Breast epithelium (tissue), 3 donors: ENCODE results near the gene ZNF41.

Experiments
- POLR2A ChIP-seq: fragments of 450-650 bp; IDR thresholded peaks from one replicate; pipeline ENCODE4 v1.6.1; 2016; ENCODE audit warnings: antibody characterized with exemption, mild to moderate bottlenecking, moderate library complexity
- TF ChIP-seq, protein P1 (sequence below), 3 donors: fragments of 450-650 bp; IDR thresholded peaks; one replicate each; pipeline ENCODE4 v1.5.1; 2016 to 2017; ENCODE audit warnings: antibody characterized with exemption in 3 of 3, mild to moderate bottlenecking in 3 of 3, moderate library complexity in 3 of 3

DNA sequence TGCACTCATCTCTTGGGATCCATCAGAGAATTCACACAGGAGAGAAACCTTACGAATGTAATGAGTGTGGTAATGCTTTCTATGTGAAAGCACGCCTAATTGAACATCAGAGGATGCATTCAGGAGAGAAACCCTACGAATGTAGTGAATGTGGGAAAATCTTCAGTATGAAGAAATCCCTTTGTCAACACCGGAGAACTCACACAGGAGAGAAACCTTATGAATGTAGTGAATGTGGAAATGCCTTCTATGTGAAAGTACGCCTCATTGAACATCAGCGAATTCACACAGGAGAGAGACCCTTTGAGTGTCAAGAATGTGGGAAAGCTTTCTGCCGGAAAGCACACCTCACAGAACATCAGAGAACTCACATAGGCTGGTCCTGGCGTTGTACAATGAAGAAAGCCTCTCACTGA lies 69.8 kb downstream of the ZNF41 start:
- TF ChIP-seq POLR2A: no peak
- TF ChIP-seq, protein P1, sequence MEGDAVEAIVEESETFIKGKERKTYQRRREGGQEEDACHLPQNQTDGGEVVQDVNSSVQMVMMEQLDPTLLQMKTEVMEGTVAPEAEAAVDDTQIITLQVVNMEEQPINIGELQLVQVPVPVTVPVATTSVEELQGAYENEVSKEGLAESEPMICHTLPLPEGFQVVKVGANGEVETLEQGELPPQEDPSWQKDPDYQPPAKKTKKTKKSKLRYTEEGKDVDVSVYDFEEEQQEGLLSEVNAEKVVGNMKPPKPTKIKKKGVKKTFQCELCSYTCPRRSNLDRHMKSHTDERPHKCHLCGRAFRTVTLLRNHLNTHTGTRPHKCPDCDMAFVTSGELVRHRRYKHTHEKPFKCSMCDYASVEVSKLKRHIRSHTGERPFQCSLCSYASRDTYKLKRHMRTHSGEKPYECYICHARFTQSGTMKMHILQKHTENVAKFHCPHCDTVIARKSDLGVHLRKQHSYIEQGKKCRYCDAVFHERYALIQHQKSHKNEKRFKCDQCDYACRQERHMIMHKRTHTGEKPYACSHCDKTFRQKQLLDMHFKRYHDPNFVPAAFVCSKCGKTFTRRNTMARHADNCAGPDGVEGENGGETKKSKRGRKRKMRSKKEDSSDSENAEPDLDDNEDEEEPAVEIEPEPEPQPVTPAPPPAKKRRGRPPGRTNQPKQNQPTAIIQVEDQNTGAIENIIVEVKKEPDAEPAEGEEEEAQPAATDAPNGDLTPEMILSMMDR (IDR thresholded peaks at IDR 0.05): no peak
